HG03442 (cell line): ENCODE data around the gene ERICH2.

Experiments
- ATAC-seq: cut with Tn5 transposase; IDR thresholded peaks from one replicate; pipeline ENCODE4 v1.9.1; 2021; ENCODE audit warnings: mild to moderate bottlenecking, moderate library complexity; ENCODE audit not compliant: unreplicated experiment

ERICH2 gene

DNA sequence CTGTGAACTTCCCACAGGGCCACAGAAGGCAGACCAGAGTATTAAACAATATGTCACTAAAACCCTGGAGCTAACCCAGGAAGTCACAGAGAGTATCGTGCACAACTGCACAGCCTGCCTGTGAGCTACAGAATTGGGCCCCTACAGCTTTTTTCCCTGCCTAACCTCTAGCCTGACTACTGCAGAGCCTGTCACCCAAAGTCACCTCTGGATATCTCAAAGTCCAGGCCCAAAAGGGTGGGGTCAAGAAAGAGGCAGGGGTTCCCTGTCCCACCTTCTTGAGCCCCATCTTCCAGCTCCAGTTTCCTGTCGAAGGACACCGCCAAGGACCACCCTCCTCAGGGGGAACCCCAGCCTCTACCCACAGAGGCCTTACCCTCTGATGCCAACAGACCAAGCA, 60.0 kb downstream of the ERICH2 start:
- no peak for ATAC-seq

DNA sequence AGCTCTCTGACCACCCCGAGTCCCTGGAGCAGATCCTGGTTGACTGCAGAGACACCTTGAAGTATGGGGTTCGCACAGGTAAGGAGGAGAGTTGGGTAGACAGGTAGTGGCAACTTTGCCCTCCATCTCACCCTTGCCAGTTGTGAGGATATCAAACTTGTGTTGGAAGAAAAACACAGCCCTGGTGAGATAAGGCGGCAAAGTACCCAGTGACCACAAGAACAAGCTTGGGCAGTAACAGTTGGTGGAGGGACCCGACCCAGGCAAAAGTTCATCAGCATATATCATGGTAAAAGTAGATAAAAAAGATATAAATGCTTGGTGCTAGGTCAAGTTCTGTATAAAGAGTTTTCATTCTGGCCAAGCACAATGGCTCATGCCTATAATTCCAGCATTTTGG, 60.9 kb downstream of the ERICH2 start:
- no peak for ATAC-seq

DNA sequence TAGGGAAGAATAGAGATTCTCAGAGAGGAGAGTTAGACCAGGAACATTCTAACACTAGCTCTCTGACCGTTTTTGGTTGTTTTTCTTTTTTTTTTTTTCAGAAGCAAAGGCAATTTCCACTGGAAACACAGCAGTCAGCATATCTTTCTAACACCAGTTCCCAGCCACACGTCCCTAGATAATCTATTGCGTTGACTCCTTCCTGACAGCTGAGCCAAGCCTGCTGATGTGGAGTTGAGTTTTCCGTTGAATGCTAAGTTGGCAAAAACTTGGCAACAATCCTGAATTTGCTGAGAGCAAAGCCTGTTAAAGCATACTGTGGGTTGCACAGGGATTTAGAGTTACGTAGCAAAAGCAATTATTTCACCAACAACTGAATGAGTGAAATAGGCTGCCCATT, 65.8 kb downstream of the ERICH2 start:
- no peak for ATAC-seq

DNA sequence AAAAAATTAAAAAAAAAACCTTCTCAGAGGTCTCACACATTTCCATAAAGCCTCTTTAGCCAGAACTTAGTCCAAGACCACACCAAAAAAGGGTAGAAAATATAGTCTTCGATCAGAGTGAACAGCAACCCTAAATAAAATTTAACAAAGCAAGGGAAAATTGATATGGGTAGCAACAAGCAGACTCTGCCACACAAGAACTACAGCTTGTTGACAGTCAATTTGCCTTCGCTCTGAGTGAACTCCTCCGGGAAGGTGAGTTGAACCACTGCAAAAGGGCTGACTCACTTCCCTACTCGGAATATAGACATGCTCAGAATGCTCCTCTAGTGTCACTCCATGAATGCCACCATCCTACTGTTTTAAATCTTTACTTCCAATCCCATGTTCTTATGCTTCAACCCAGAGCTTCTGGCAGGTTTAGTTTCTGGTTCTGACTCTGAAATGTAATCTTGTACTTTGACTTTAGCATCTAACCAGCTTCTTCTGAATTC, 70.6 kb downstream of the ERICH2 start:
- ATAC-seq: no peak

DNA sequence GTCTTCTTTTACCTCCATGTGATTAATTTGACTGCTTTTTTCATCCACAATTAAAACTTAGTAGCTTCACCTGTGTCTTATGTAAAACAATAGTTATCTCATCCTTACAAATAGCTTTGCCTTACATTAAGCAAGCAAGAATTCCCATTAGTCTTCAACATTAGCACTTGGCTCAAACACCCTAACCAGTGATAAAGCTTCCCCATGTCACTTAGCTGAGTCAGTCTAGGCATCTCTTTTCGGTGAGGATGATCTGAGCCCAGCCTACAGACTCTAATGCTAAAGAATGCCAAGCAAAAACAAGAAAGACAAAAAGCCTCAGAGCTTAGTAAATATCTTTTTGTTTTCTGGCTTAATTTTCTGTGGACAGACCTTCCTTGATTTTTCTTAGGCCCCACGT, 72.6 kb downstream of the ERICH2 start:
- ATAC-seq: no peak

DNA sequence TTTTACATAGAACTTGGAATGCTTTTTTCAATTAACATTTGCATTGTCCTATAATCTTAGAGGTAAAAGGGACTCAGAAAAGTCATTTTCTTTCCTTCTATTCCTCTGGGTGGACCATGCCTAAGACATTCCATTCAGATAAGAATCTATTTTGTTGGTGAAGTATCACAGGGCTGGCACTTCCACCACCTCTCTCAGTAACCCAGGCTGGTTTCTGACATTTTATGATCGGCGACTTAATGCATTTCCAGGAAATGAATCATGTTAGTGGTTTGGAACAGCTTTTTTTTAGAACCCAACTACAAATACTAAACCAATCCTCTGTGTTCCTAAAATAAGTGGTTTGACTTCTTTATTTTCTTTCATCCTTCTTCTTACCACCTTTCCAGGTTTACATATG, 73.5 kb downstream of the ERICH2 start:
- no peak for ATAC-seq

DNA sequence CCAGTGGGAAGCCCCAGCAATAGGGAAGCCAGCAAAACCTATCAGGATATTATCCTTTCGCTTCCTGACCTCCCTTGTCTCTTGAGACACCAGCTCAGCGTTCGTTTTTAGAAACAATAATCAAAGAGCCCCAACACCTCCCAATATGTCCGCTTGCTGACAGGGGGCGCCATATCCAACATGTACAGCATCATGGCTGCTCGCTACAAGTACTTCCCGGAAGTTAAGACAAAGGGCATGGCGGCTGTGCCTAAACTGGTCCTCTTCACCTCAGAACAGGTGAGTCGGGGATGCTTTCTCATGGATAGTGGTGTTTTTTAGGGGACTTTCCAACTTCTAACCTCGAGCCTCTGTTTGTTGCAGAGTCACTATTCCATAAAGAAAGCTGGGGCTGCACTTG, 75.2 kb downstream of the ERICH2 start:
- ATAC-seq: no peak

DNA sequence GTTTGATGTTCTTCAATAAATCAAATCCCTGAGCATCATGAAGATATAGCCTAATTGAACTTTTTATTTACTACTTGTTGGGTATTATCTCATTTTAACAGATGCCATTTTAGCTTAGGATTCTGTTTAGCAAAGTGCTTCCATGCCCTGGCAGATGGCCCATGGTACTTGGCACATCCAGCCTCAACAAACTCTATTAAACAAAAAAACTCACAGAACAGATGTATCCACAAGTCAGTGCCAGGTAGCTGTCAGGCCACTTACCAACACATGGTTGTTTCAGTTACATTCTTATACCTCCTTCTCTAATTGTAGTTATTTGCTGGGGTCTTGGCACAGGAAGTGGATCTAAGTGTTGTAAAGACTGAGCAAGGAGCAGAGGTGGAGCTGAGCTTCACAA, 76.1 kb downstream of the ERICH2 start:
- no peak for ATAC-seq

DNA sequence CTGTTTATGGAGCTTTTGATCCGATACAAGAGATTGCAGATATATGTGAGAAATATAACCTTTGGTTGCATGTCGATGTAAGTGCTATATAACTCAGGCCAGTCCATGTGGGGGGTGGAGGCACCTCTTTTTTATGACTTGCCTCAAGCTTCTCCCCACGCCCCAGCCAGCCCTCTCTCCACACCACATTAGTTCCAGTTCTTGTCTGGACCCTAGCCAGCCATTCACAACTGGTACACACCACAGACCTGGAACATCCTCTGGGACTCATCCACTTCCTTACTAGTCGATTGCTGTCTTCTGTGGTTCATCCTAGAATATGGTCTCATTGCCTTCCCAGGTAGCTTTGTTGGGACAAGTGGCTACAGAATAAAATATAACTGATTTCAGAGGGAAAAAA, 77.5 kb downstream of the ERICH2 start:
- no peak for ATAC-seq
